IPS-20b (cell line): ENCODE data around the gene ATP8B3.
"Not testable (repeated sequence)": the region's sequence is repeated elsewhere in the genome, so short reads cannot be mapped to it uniquely, and the experiment has no call there.

Source experiments
- H3K27ac ChIP-seq: one replicate; pipeline ENCODE4 v1.5.1; 2013; ENCODE audit warnings: low read length
- H3K27me3 ChIP-seq: 2 replicates; pipeline ENCODE4 v1.6.1; 2013; ENCODE audit warnings: mild to moderate bottlenecking, low read length, inconsistent platforms; ENCODE audit not compliant: insufficient read depth
- H3K36me3 ChIP-seq: 2 replicates; pipeline ENCODE4 v1.6.1; 2013; ENCODE audit warnings: low read depth, mild to moderate bottlenecking, inconsistent platforms, low read length, moderate library complexity; ENCODE audit not compliant: insufficient read depth
- H3K4me1 ChIP-seq: 2 replicates; pipeline ENCODE4 v1.6.1; 2013; ENCODE audit warnings: mild to moderate bottlenecking, control low read depth, inconsistent platforms, low read length, moderate library complexity; ENCODE audit not compliant: insufficient read depth
- H3K4me3 ChIP-seq: 2 replicates; pipeline ENCODE4 v1.5.1; 2013; ENCODE audit warnings: mild to moderate bottlenecking, low read length, inconsistent platforms
- H3K9ac ChIP-seq: 2 replicates; pipeline ENCODE4 v1.6.1; 2013; ENCODE audit warnings: low read depth, mild to moderate bottlenecking, inconsistent platforms, low read length, moderate library complexity
- H3K9me3 ChIP-seq: 2 replicates; pipeline ENCODE4 v1.6.1; 2013; ENCODE audit warnings: mild to moderate bottlenecking, low read depth, low read length, inconsistent platforms; ENCODE audit not compliant: insufficient read depth

The ATP8B3 gene

DNA sequence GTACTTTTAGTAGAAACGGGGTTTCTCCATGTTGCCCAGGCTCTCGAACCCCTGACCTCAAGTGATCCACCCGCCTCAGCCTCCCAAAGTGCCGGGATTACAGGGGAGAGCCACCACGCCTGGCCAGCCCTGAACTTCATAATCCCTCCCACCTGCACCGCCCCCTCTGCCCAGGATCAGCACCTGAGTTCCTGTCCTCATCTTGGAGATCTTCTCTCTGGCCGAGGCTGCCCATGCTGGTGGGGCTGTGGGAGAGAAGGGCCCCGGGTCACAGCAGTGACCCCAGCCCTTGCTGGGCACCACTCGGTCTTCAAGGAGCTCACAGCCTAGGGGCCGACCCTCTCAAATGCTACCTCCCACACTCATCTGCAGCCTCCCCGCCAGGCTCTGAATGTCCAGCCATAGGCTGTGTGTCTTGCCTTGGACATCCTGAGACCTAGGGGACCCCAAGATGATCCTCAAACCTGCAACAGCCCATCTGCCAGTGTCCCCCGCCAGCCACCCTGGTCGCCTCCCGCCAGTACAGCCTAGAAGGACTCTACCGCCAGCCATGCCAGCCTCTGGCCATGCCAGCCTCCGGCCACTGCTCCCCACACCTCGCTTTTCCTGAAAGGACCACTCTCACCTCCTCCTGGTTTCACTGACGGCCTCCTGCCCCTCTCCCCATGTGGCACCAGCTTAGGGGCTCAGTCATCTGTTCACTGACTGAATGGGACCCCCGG, 1.5 kb downstream of the ATP8B3 start:
- no peaks in the 10 kb centered on the region; the same call in 1 of the 2 replicates for H3K36me3 ChIP-seq
- no peaks in the 10 kb centered on the region for H3K4me1 ChIP-seq
- no peak overlapping the region for H3K27ac ChIP-seq
- peaks cover 9% of the 10 kb centered on the region; the same call in 1 of the 2 replicates for H3K27me3 ChIP-seq
- H3K9ac ChIP-seq: no peak overlapping the region
- no peak overlapping the region for H3K4me3 ChIP-seq
- H3K9me3 ChIP-seq: no peaks in the 10 kb centered on the region

- Histone ChIP-seq H3K4me1 (no peaks in the 10 kb centered on the region), H3K9me3 (no peaks in the 10 kb centered on the region), H3K36me3 (no peaks in the 10 kb centered on the region; the same call in 1 of the 2 replicates), H3K27ac (no peak overlapping the region), H3K27me3 (peaks cover 9% of the 10 kb centered on the region; the same call in 1 of the 2 replicates), H3K4me3 (no peak overlapping the region), H3K9ac (no peak overlapping the region)
These were observed 2.4 kb downstream of the ATP8B3 start for GRCh38 chr19:1809678-1810077.

- Histone ChIP-seq H3K27ac (no peak overlapping the region), H3K4me1 (no peaks in the 10 kb centered on the region), H3K27me3 (peaks cover 9% of the 10 kb centered on the region; the same call in 1 of the 2 replicates), H3K9me3 (no peaks in the 10 kb centered on the region), H3K36me3 (no peaks in the 10 kb centered on the region), H3K9ac (no peak overlapping the region), H3K4me3 (no peak overlapping the region)
These were observed 3.7 kb downstream of the ATP8B3 start for GRCh38 chr19:1808395-1808731.

- H3K27me3 ChIP-seq: peaks cover 9% of the 10 kb centered on the region; the same call in 1 of the 2 replicates
These were observed 4.2 kb downstream of the ATP8B3 start for GRCh38 chr19:1807695-1808394.

DNA sequence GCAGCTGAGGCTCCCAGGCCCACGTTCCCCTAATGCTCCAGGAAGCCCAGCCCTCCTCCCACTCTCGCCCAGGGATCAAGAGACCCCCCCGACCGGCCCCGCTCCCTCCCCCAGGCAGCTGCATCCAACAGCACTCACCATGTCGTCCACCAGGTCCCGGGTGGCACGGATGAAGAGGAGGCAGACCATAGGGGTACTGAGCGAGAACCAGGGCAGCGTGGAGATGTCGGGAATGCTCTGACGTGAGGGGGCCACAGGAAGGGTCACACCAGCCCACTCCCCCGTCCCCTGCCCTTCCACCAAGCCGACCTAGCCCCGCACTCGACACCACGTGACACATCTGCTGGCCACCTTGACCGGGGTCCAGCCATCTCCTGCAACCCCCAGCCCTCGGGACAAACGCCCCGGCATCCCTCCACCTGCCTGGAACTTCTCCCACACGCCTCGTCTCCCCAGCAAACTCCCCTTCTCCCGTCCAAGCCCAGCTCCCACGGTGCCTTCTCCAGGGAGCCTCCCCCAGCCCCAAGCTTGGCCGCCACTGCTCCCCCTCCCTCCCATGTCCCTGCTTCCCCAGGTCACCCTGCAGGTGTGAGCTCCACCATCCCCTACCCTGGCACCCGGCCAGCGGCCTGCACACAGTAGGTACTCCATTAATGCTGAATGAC, 4.9 kb downstream of the ATP8B3 start:
- H3K4me3 ChIP-seq: no peak overlapping the region
- peaks cover 9% of the 10 kb centered on the region; the same call in 1 of the 2 replicates for H3K27me3 ChIP-seq
- no peak overlapping the region for H3K27ac ChIP-seq

More at GRCh38 chr19:1807695-1808394, 4.2 kb downstream of the ATP8B3 start:
- Histone ChIP-seq H3K36me3 (no peaks in the 10 kb centered on the region), H3K4me1 (no peaks in the 10 kb centered on the region), H3K9ac (no peak overlapping the region), H3K9me3 (no peaks in the 10 kb centered on the region), H3K4me3 (no peak overlapping the region), H3K27ac (no peak overlapping the region)

GRCh38 chr19:1806184-1807029, 5.7 kb downstream of the ATP8B3 start:
- peaks cover 4% of the 10 kb centered on the region; the same call in 1 of the 2 replicates for H3K27me3 ChIP-seq
- no peak overlapping the region for H3K4me3 ChIP-seq
- no peak overlapping the region for H3K9ac ChIP-seq
- no peak overlapping the region for H3K27ac ChIP-seq
- H3K36me3 ChIP-seq: no peaks in the 10 kb centered on the region
- no peaks in the 10 kb centered on the region for H3K4me1 ChIP-seq
- H3K9me3 ChIP-seq: no peaks in the 10 kb centered on the region

More for the DNA sequence above, 4.9 kb downstream of the ATP8B3 start:
- Histone ChIP-seq H3K9me3 (no peaks in the 10 kb centered on the region), H3K4me1 (no peaks in the 10 kb centered on the region), H3K9ac (no peak overlapping the region), H3K36me3 (no peaks in the 10 kb centered on the region)

DNA sequence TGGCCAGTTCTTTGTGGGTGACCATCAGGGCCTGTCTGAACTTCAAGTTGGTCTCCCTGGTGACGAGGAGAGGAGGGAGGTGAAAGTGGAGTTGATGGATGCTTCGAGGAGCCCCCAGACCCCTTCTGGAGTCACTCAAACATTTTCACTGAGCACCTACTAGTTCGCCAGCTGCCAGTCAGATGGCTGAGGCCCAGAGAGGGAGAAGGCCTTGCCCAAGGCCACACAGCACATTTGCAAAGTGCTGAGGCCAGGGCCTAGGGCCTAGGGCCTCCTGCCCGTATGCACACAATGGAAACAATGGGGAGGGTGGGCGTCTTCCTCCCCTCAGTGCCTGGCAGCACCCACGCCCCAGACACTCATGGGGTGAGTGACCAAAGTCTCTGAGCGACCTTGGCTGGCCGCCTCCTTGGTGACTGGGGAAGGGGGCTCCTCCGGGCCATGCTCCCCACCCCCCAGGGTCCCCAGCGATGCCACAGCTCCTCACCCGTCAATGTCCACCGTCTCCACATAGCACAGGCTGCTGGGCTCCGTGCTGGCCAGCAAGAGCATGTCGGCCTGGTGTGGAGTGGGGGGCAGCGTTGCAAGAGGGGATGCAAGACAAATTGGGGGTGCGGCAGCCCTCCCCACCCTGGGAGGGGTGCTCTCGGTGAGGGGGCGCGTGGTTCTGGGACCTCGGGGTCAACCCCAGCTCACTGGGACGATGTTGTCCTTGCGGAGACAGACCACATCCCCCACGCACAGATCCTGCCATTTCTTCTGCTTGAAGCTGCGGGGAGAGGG, 6.5 kb downstream of the ATP8B3 start:
- no peak overlapping the region for H3K9ac ChIP-seq
- no peaks in the 10 kb centered on the region for H3K9me3 ChIP-seq
- no peak overlapping the region for H3K4me3 ChIP-seq
- H3K36me3 ChIP-seq: no peaks in the 10 kb centered on the region
- H3K27ac ChIP-seq: no peak overlapping the region
- no peaks in the 10 kb centered on the region for H3K27me3 ChIP-seq
- no peaks in the 10 kb centered on the region for H3K4me1 ChIP-seq

GRCh38 chr19:1804858-1805257, 7.2 kb downstream of the ATP8B3 start:
- Histone ChIP-seq H3K9ac (no peak overlapping the region), H3K36me3 (no peaks in the 10 kb centered on the region), H3K27ac (no peak overlapping the region), H3K4me3 (no peak overlapping the region), H3K9me3 (no peaks in the 10 kb centered on the region), H3K4me1 (no peaks in the 10 kb centered on the region), H3K27me3 (no peaks in the 10 kb centered on the region)

- Histone ChIP-seq H3K36me3 (no peaks in the 10 kb centered on the region), H3K27me3 (no peaks in the 10 kb centered on the region; the same call in 1 of the 2 replicates), H3K27ac (no peak overlapping the region), H3K9me3 (no peaks in the 10 kb centered on the region), H3K9ac (no peak overlapping the region), H3K4me3 (no peak overlapping the region), H3K4me1 (no peaks in the 10 kb centered on the region)
These were observed 12.3 kb downstream of the ATP8B3 start for GRCh38 chr19:1799695-1800342.

- not testable (repeated sequence) for H3K4me3 ChIP-seq, H3K27me3 ChIP-seq, H3K36me3 ChIP-seq, H3K9ac ChIP-seq, H3K27ac ChIP-seq, H3K4me1 ChIP-seq, H3K9me3 ChIP-seq
These were observed 14.8 kb downstream of the ATP8B3 start for GRCh38 chr19:1797313-1797712.
